ENCODE data around the gene AP3D1.

- TF ChIP-seq POLR2A (IDR thresholded peaks at IDR 0.05; ENCODE audit: low read depth, low read length) (no peak), PAX5 (IDR thresholded peaks at IDR 0.05; ENCODE audit: insufficient read depth, low read length, severe bottlenecking) (no peak), POLR2AphosphoS5 (IDR thresholded peaks at IDR 0.05; ENCODE audit: low read depth, low read length) (no peak), TAF1 (IDR thresholded peaks at IDR 0.05; ENCODE audit: low read depth, low read length) (no peak), POU2F2 (IDR thresholded peaks at IDR 0.05; ENCODE audit: low read depth, low read length) (no peak)
Measured at GRCh38 chr19:2191456-2192310, 40.3 kb upstream of the AP3D1 start.

All from GM12891 (cell line).